ENCODE data around the gene SLC38A9. TPM values are rescaled to one million over a fixed set of nuclear protein-coding genes. Genes with fewer than 3 reads are reported as not detected.

Gene SLC38A9
- total and polyA plus RNA-seq, 11 donors: 3.9 to 13.5 (median 6.9) TPM

DNA sequence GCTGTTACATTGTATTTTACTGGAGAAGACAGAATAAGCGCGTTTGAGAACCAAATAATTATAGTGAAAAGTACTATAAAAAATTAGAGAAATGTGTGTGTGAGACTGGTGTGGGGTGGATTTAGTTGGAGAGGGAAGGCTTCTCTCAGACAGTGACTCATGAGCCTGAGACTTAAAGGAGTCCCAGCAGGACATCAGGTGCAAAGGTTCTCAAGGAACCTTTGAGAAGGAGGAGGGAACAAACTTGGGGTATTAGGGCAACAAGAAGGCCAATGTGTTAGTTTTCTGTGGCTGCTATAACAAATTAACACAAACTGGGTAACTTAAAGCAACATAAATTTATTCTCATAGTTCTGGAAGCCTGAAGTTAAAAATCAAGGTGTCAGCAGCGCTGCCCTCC lies 30.7 kb upstream of the SLC38A9 start:
- ATAC-seq: no peak

DNA sequence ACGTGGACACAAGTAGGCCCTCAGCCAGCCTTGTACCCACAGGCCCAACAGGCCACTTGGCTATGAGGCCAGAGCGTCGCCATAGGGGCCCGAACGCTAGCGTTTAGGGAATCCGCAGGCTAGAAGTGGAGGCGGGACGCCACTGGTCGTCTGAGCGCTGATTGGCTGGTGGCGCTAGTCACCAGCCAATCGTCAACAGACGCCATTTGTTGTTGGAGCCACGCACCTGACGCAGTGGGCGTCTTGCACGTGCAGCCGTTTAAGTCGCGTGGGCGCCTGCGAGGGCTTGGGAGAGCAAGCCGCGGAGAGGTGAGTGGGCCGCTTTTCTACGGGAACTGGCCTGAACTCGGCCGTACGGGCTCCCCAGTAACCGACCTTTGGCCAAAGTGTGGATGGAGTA lies 25.7 kb upstream of the SLC38A9 start, which contains the start of gene DDX4:
Gene DDX4 (plus strand): TSS at position 269 of the 400 bp plus-strand sequence. CDS start 903 bp downstream, outside the sequence.
- TF ChIP-seq, protein P1, sequence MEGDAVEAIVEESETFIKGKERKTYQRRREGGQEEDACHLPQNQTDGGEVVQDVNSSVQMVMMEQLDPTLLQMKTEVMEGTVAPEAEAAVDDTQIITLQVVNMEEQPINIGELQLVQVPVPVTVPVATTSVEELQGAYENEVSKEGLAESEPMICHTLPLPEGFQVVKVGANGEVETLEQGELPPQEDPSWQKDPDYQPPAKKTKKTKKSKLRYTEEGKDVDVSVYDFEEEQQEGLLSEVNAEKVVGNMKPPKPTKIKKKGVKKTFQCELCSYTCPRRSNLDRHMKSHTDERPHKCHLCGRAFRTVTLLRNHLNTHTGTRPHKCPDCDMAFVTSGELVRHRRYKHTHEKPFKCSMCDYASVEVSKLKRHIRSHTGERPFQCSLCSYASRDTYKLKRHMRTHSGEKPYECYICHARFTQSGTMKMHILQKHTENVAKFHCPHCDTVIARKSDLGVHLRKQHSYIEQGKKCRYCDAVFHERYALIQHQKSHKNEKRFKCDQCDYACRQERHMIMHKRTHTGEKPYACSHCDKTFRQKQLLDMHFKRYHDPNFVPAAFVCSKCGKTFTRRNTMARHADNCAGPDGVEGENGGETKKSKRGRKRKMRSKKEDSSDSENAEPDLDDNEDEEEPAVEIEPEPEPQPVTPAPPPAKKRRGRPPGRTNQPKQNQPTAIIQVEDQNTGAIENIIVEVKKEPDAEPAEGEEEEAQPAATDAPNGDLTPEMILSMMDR (IDR thresholded peaks at IDR 0.05): no peak
- no peak for TF ChIP-seq POLR2A (IDR thresholded peaks at IDR 0.05)
- ATAC-seq: no peak
- 93 to 97% (median 96%) methylated on average over 26 to 31 of the region's 31 CpGs for WGBS, 4 donors

More for the DNA sequence above, 30.7 kb upstream of the SLC38A9 start:
- no peak overlapping the region for H3K4me3 ChIP-seq
- H3K27me3 ChIP-seq: no peaks in the 10 kb centered on the region
- WGBS, 4 donors: 94 to 98% (median 95%) methylated on average over 3 of the region's 3 CpGs
- intact Hi-C loops (cut with DNase I): no loop called here
- H3K27ac ChIP-seq: no peak overlapping the region
- no peaks in the 10 kb centered on the region for H3K36me3 ChIP-seq
- no peaks in the 10 kb centered on the region for H3K4me1 ChIP-seq
- TF ChIP-seq, protein P1 (IDR thresholded peaks at IDR 0.05): no peak
- no peak for TF ChIP-seq POLR2A (IDR thresholded peaks at IDR 0.05)
- no peaks in the 10 kb centered on the region for H3K9me3 ChIP-seq
- DNase-seq: no peak

DNA sequence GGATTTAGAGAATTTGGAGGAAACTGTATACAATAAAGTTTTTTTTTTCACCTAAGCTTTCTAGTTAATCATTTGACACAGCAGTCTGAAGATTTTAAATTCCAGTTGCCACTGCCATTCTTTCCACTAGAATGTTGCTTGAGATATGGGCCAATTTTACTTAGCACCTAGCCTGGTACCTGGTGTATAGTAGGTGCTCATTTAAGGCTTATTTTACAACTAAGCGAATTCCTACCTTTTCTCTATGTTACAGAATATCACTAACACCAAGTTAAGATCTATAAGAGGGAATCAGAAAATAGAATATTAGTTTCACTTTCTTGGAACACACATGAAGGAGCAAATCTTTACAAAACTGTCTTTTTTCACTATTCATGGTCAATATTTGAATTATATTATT lies 22.5 kb upstream of the SLC38A9 start:
- WGBS, 4 donors: 62 to 100% (median 95%) methylated on average over 1 of the region's 1 CpG
- Histone ChIP-seq H3K27me3 (no peaks in the 10 kb centered on the region), H3K27ac (no peak overlapping the region), H3K36me3 (no peaks in the 10 kb centered on the region), H3K4me1 (no peaks in the 10 kb centered on the region), H3K9me3 (no peaks in the 10 kb centered on the region), H3K4me3 (no peak overlapping the region)
- ATAC-seq (no peak), DNase-seq (no peak)
- intact Hi-C loops (cut with DNase I): no loop called here
- TF ChIP-seq POLR2A (IDR thresholded peaks at IDR 0.05): no peak
- TF ChIP-seq, protein P1 (IDR thresholded peaks at IDR 0.05): no peak

More for the DNA sequence above, 25.7 kb upstream of the SLC38A9 start, which contains the start of gene DDX4:
- H3K4me1 ChIP-seq: no peaks in the 10 kb centered on the region
- intact Hi-C loops (cut with DNase I): no loop called here
- no peaks in the 10 kb centered on the region for H3K27me3 ChIP-seq
- H3K4me3 ChIP-seq: no peak within 1 kb of the TSS
- H3K36me3 ChIP-seq: no peaks in the 10 kb centered on the region
- no peak within 1 kb of the TSS for H3K27ac ChIP-seq
- no peak for DNase-seq
- no peaks in the 10 kb centered on the region for H3K9me3 ChIP-seq

DNA sequence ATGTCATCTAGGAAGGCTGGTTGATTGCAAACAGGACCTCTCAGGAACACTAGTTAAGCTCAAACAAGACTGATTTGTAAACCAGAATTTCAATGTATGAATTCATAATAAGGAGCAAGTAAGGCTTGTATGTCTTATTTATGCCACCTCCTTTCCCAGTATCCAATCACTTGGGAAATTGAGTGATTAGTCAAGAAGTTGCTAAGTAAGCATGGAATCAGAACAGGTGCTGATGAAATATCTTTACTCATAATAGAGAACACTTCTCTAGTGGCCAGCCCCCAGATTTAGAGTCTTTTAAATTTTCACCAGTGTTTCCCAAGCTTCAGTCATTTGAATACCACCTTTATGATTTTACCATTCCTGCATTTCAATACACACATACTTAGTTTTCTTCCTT lies 20.5 kb upstream of the SLC38A9 start:
- TF ChIP-seq, protein P1 (IDR thresholded peaks at IDR 0.05): no peak
- TF ChIP-seq POLR2A (IDR thresholded peaks at IDR 0.05): no peak
- no peaks in the 10 kb centered on the region for H3K27me3 ChIP-seq
- H3K36me3 ChIP-seq: no peaks in the 10 kb centered on the region
- no peaks in the 10 kb centered on the region for H3K9me3 ChIP-seq
- H3K4me1 ChIP-seq: no peaks in the 10 kb centered on the region
- intact Hi-C loops (cut with DNase I): no loop called here
- DNase-seq (no peak), ATAC-seq (no peak)
- H3K27ac ChIP-seq: no peak overlapping the region
- no peak overlapping the region for H3K4me3 ChIP-seq

All from heart left ventricle (tissue), 16 donors.